SK-N-SH (cell line): ENCODE results near the gene LRP5. TPM values are rescaled to one million over a fixed set of nuclear protein-coding genes. Genes with fewer than 3 reads are reported as not detected.

Experiments used
- CTCF ChIA-PET: fragments of 300-600, 350-600 bp; formaldehyde crosslinking; extraction: SDS; loops from one replicate; lab custom pipeline; 2021; lab: Yijun Ruan, JAX
- POLR2A ChIA-PET: fragments of 350-600 bp; sonication (Branson Sonifier 250); formaldehyde crosslinking; extraction: SDS; loops from one replicate; lab custom pipeline; 2020; ENCODE audit warnings: antibody characterized with exemption, inconsistent platforms; lab: Yijun Ruan, JAX
- DNase-seq: peaks from one replicate; pipeline ENCODE4 v3.0.0; 2012
- H2AFZ ChIP-seq: fragments of 200-600 bp; sonication (generic); 2 replicates; pipeline ENCODE4 v1.8.1; 2016; ENCODE audit warnings: antibody characterized with exemption, mild to moderate bottlenecking, low read depth
- H3F3A ChIP-seq: fragments of 200-600 bp; sonication (generic); replicated peaks from 2 replicates; pipeline ENCODE3; 2016; ENCODE audit warnings: antibody characterized with exemption, mild to moderate bottlenecking; ENCODE audit not compliant: insufficient read depth
- H3K27ac ChIP-seq, 2 experiments: fragments of 200-500 bp in 1 of 2; fragments of 200-600 bp in 1 of 2; sonication (Bioruptor generic) in 1 of 2; sonication (generic), shearing (Covaris generic) in 1 of 2; 2 replicates each; pipeline versions ENCODE4 v1.5.1 to v1.6.1; 2014 to 2016; ENCODE audit warnings: low read depth in 2 of 2, inconsistent platforms in 1 of 2, low read length in 1 of 2, mild to moderate bottlenecking in 1 of 2, mixed read lengths in 1 of 2
- H3K27me3 ChIP-seq: fragments of 200-600 bp; sonication (generic), shearing (Covaris generic); 2 replicates; pipeline ENCODE4 v1.6.1; 2016; ENCODE audit warnings: mixed run types; ENCODE audit not compliant: insufficient read depth
- H3K36me3 ChIP-seq, 2 experiments: fragments of 200-500 bp in 1 of 2; fragments of 200-600 bp in 1 of 2; sonication (Bioruptor generic) in 1 of 2; sonication (generic) in 1 of 2; replicated peaks in 1 of 2; 2 replicates each; pipeline versions ENCODE3 to v1.5.1; 2014 to 2016; ENCODE audit warnings: low read length in 1 of 2, mild to moderate bottlenecking in 1 of 2; ENCODE audit not compliant: insufficient read depth in 2 of 2, control insufficient read depth in 1 of 2
- H3K4me1 ChIP-seq, 2 experiments: fragments of 200-500 bp in 1 of 2; fragments of 200-600 bp in 1 of 2; sonication (Bioruptor generic) in 1 of 2; sonication (generic), shearing (Covaris generic) in 1 of 2; 2 replicates each; pipeline versions ENCODE4 v1.5.1 to v1.6.1; 2014 to 2016; ENCODE audit warnings: low read depth in 1 of 2, low read length in 1 of 2, mixed run types in 1 of 2; ENCODE audit not compliant: insufficient read depth in 2 of 2, control insufficient read depth in 1 of 2
- H3K4me2 ChIP-seq: fragments of 200-600 bp; sonication (generic), shearing (Covaris generic); 2 replicates; pipeline ENCODE4 v1.6.1; 2017; ENCODE audit warnings: mixed run types
- H3K4me3 ChIP-seq, 2 experiments: fragments of 200-500 bp in 1 of 2; fragments of 200-600 bp in 1 of 2; sonication (Bioruptor generic) in 1 of 2; sonication (generic), shearing (Covaris generic) in 1 of 2; 2 replicates each; pipeline versions ENCODE4 v1.5.1 to v1.8.1; 2014 to 2016; ENCODE audit warnings: low read depth in 2 of 2, inconsistent platforms in 1 of 2, low read length in 1 of 2, mild to moderate bottlenecking in 1 of 2, mixed read lengths in 1 of 2, moderate library complexity in 1 of 2
- H3K79me2 ChIP-seq: fragments of 200-600 bp; sonication (generic); 2 replicates; pipeline ENCODE4 v1.8.1; 2017; ENCODE audit warnings: mild to moderate bottlenecking; ENCODE audit not compliant: insufficient read depth
- H3K9ac ChIP-seq: fragments of 200-600 bp; sonication (generic); 2 replicates; pipeline ENCODE4 v1.6.1; 2017; ENCODE audit warnings: mixed run types
- H3K9me2 ChIP-seq: fragments of 200-600 bp; sonication (generic); 2 replicates; pipeline ENCODE4 v1.6.1; 2017; ENCODE audit warnings: mixed run types
- H3K9me3 ChIP-seq: fragments of 200-600 bp; sonication (generic); 2 replicates; pipeline ENCODE4 v1.6.1; 2017; ENCODE audit warnings: mixed run types, mild to moderate bottlenecking, moderate library complexity
- H4K20me1 ChIP-seq: fragments of 200-600 bp; sonication (generic); 2 replicates; pipeline ENCODE4 v1.6.1; 2017; ENCODE audit warnings: mild to moderate bottlenecking, mixed run types; ENCODE audit not compliant: insufficient read depth
- CHD2 ChIP-seq: fragments of 150-350 bp; IDR thresholded peaks from 2 replicates; pipeline ENCODE4 v1.6.1; 2018; ENCODE audit warnings: low read length; ENCODE audit not compliant: partially characterized antibody
- FOXJ3 ChIP-seq: sonication (generic); formaldehyde crosslinking; IDR thresholded peaks from 2 replicates; pipeline ENCODE4 v1.5.1; 2020; ENCODE audit warnings: mild to moderate bottlenecking, missing genetic modification reagents
- FOXM1 ChIP-seq: IDR thresholded peaks from 2 replicates; pipeline ENCODE4 v1.4.0; 2012; ENCODE audit warnings: low read depth, mild to moderate bottlenecking
- NRF1 ChIP-seq: IDR thresholded peaks from 2 replicates; pipeline ENCODE4 v1.6.1; 2012; ENCODE audit warnings: low read depth, mild to moderate bottlenecking, low read length
- SIN3A ChIP-seq: IDR thresholded peaks from 2 replicates; pipeline ENCODE4 v1.6.1; 2012; ENCODE audit warnings: low read depth, mild to moderate bottlenecking, low read length, moderate library complexity, borderline replicate concordance
- TCF12 ChIP-seq: IDR thresholded peaks from 2 replicates; pipeline ENCODE4 v1.4.0; 2012
- USF2 ChIP-seq: fragments of 150-350 bp; IDR thresholded peaks from 2 replicates; pipeline ENCODE4 v1.6.1; 2017; ENCODE audit warnings: antibody characterized with exemption, low read length, low read depth, borderline replicate concordance
- WGBS: methylation state at CpG from one replicate; pipeline ENCODE4 v1.1.6; 2017; ENCODE audit warnings: low lambda C conversion rate; 5-methylcytosine and 5-hydroxymethylcytosine counted together
- polyA plus RNA-seq, 3 experiments: library from polyadenylated mRNA; depleted of rRNA; stranded (reverse); fragments of >200 nt; gene quantifications; 2 replicates each; pipeline ENCODE4 v1.2.3, GENCODE V29; 2012

Gene LRP5
- polyA plus RNA-seq, 1 of the 3 experiments (the other 2 are of a cell fraction): 15.0 TPM

- Histone ChIP-seq H2AFZ (no peak overlapping the region), H4K20me1 (no peaks in the 10 kb centered on the region; the same call in 1 of the 2 replicates), H3K4me2 (no peak overlapping the region), H3K9me2 (no peaks in the 10 kb centered on the region), H3K4me3 (no peak overlapping the region), H3K9ac (no peak overlapping the region), H3K79me2 (no peaks in the 10 kb centered on the region), H3K4me1 (peaks cover 0 to 15% of the 10 kb centered on the region in 2 experiments; a peak in 2 of 4 replicates), H3F3A (no peaks in the 10 kb centered on the region), H3K27me3 (no peaks in the 10 kb centered on the region), H3K9me3 (no peaks in the 10 kb centered on the region), H3K36me3 (peaks cover under 1 to 20% of the 10 kb centered on the region in 2 experiments), H3K27ac (no peak overlapping the region)
- POLR2A ChIA-PET: no interaction called here
- no peak for DNase-seq
- CTCF ChIA-PET: interaction anchor here (0.7 to 2.6 kb wide), 3 partner anchors 19 to 146 kb away, joined by 3 to 9 read pairs (median 4); no protein-coding TSS in a partner anchor
- TF ChIP-seq CHD2: no peak
- 96% methylated on average over 12 of the region's 18 CpGs for WGBS
Observed at GRCh38 chr11:68403424-68403823, 91.0 kb downstream of the LRP5 start.

DNA sequence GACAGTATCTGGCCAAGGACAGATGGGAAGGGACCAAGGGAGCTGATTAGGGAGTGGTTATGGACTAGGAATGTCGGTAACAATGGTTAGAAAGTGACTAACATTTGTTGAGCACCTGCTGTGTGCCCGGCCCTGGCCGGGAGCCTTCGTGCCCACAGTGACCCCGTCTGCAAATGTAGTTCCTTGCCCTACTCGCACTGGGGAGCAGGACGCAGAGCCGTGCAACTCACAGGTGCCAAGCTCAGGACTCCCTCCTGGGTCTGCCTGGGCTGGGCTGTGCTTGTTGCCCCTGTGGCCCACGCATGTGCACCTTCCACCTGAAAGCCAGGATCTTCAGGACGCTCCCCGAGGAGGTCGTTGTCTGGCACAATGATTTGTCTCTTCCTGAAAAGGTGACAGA, 91.4 kb downstream of the LRP5 start:
- Histone ChIP-seq H3K4me2 (no peak overlapping the region), H3K9me2 (no peaks in the 10 kb centered on the region), H3F3A (no peaks in the 10 kb centered on the region), H3K36me3 (peaks cover 4 to 20% of the 10 kb centered on the region in 2 experiments), H2AFZ (no peak overlapping the region), H3K79me2 (no peaks in the 10 kb centered on the region), H3K4me1 (peaks cover 0 to 14% of the 10 kb centered on the region in 2 experiments; a peak in 2 of 4 replicates), H3K9me3 (no peaks in the 10 kb centered on the region), H3K27ac (no peak overlapping the region), H3K9ac (no peak overlapping the region), H3K4me3 (no peak overlapping the region), H4K20me1 (no peaks in the 10 kb centered on the region; the same call in 1 of the 2 replicates), H3K27me3 (no peaks in the 10 kb centered on the region)
- ChIA-PET POLR2A (no interaction called here), CTCF (interaction anchor here (0.7 kb wide), 1 partner anchor 38 kb away, joined by 3 read pairs; no protein-coding TSS in a partner anchor)
- DNase-seq: no peak
- 91% methylated on average over 7 of the region's 12 CpGs for WGBS
- no peak for TF ChIP-seq TCF12

DNA sequence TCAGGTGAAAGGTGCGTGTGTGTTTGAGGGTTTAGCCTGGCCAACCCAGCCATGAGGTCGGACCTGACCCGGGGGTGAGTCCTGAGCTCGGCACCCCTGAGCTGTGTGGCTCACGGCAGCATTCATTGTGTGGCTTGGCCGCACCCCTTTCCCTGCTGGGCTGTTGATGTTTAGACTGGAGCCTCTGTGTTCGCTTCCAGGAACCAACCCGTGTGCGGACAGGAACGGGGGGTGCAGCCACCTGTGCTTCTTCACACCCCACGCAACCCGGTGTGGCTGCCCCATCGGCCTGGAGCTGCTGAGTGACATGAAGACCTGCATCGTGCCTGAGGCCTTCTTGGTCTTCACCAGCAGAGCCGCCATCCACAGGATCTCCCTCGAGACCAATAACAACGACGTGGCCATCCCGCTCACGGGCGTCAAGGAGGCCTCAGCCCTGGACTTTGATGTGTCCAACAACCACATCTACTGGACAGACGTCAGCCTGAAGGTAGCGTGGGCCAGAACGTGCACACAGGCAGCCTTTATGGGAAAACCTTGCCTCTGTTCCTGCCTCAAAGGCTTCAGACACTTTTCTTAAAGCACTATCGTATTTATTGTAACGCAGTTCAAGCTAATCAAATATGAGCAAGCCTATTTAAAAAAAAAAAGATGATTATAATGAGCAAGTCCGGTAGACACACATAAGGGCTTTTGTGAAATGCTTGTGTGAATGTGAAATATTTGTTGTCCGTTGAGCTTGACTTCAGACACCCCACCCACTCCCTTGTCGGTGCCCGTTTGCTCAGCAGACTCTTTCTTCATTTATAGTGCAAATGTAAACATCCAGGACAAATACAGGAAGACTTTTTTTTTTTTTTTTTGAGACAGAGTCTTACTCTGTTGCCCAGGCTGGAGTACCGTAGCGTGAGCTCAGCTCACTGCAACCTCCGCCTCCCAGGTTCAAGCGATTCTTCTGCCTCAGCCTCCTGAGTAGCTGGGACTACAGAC, 94.2 kb downstream of the LRP5 start:
- Histone ChIP-seq H4K20me1 (no peaks in the 10 kb centered on the region), H3K9ac (no peak overlapping the region), H2AFZ (no peak overlapping the region), H3K79me2 (no peaks in the 10 kb centered on the region), H3K9me3 (no peaks in the 10 kb centered on the region), H3F3A (no peaks in the 10 kb centered on the region), H3K4me2 (no peak overlapping the region), H3K27me3 (no peaks in the 10 kb centered on the region), H3K27ac (no peak overlapping the region), H3K4me3 (no peak overlapping the region), H3K9me2 (no peaks in the 10 kb centered on the region), H3K4me1 (no peaks in the 10 kb centered on the region; a peak in 1 of 4 replicates), H3K36me3 (peaks cover 4 to 39% of the 10 kb centered on the region in 2 experiments)
- ChIA-PET POLR2A (no interaction called here), CTCF (interaction anchor here (0.7 to 1.8 kb wide), 4 partner anchors 22 to 169 kb away, joined by 3 to 5 read pairs (median 4); no protein-coding TSS in a partner anchor)
- no peak for TF ChIP-seq FOXJ3
- TF ChIP-seq NRF1: no peak
- no peak for TF ChIP-seq CHD2
- TF ChIP-seq USF2: no peak
- TF ChIP-seq SIN3A: no peak
- TF ChIP-seq FOXM1: no peak
- 90% methylated on average over 20 of the region's 34 CpGs for WGBS
- no peak for DNase-seq
